ENCODE results near the gene TAF1.
"Not testable (repeated sequence)": the region's sequence is repeated elsewhere in the genome, so short reads cannot be mapped to it uniquely, and the experiment has no call there.

TAF1 gene
- 19.7 to 76.0 (median 49.7) reads per million in 17 experiments for total RNA-seq

DNA sequence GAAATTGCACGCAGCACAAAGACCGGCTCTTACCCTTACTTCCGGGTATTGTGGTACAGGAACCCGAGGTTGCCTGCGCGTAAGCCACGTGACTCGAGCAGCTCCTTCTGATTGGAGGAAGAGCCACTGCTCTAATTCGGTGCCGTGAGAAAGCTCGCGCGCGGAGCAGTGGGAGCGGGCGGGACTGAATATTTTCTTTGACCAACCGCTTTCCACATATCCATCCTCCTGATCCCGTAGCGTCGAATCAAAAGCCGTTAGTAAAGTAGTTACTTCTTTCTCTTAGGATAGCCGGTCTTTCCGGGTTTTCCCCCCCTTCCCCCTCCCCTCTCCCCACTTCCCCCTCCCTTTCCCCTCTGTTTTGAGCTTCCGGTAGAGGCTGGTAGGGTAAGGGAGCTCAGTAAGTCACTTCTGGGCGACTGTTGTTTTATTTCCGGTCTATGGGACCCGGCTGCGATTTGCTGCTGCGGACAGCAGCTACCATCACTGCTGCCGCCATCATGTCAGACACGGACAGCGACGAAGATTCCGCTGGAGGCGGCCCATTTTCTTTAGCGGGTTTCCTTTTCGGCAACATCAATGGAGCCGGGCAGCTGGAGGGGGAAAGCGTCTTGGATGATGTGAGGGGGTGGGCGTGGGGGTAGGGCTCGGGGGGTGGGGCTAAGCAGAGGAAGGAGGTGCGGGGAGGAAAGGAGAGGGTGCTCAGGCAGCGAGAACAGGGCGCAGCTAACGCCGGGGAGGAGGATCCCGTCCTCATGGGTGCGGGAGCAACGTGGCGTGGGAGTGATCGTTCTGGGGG is at the start of gene TAF1:
Gene TAF1, plus strand, starts transcription at position 483 of the 799 bp plus-strand sequence. Its CDS starts 18 bp downstream, at position 501.
- peak; percentile 94 to 97 (median 96) for DNase-seq

GRCh38 chrX:71316959-71317358 is 49.2 kb upstream of the TAF1 start:
- DNase-seq = not testable (repeated sequence)

DNA sequence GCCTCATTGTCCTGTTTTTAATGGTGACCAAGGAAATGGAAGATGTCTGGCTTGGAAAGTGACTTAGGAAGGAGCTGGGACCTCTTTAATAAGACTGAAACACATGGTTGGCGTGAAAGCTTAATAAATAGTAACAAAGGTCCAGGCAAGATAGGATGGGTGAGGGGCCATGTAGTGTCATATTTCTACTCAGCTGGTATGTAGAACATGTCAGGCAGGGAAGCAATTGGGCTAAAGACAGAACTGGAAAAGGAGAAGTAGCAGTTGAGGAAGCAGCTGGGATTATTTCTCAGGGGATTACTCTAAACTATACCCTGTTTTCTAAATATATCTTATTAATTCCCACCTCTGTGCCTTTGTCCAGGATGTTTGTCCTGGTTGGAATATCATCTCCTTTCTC is 46.0 kb upstream of the TAF1 start:
- peak; percentile 1 to 43 (median 29) for DNase-seq

DNA sequence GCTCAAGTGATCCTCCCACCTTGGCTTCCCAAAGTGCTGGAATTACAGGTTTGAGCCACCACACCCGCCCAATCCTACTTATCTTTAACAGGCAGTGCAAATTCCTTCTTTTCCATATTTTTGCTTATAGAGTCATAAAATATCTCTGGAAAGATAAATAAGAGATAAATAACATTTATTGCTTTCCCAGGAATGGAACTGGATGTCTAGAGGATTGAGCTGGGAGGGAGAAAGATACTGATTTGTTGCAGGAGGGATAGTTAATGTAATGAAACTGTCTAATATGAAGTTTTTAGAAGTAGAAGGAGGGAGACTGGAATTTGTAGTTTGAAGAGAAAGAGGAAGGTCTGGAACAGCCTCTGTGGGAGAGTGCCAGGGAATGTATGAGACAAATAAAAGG is 44.4 kb upstream of the TAF1 start:
- DNase-seq = no peak

GRCh38 chrX:71324452-71324851 is 41.7 kb upstream of the TAF1 start:
- not testable (repeated sequence) for DNase-seq

- DNase-seq = no peak
Measured at GRCh38 chrX:71326394-71326793, 39.8 kb upstream of the TAF1 start.

DNA sequence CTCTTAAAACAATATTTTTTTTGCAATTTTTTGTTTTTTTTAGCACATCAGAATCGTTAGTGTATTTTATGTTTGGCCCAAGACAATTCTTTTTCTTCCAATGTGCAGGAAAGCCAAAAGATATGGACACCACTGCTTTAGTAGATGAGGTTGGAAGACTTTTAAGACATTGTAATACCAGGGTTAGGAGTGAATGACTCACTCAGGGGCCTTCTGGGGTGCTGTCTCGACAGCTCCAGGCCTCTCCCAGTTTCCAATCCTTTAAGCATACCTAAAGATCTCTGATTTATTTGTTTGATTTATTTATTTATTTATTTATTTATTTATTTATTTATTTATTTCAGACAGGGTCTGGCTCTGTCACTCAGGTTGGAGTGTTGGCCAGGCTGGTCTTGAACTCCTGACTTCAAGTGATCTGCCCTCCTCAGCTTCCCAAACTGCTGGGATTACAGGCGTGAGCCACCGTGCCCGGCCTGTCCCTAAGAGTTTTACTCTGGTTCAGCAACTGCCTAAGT is 16.9 kb upstream of the TAF1 start:
- DNase-seq = not testable (repeated sequence)

GRCh38 chrX:71349867-71350266 is 16.3 kb upstream of the TAF1 start:
- DNase-seq = not testable (repeated sequence)

DNA sequence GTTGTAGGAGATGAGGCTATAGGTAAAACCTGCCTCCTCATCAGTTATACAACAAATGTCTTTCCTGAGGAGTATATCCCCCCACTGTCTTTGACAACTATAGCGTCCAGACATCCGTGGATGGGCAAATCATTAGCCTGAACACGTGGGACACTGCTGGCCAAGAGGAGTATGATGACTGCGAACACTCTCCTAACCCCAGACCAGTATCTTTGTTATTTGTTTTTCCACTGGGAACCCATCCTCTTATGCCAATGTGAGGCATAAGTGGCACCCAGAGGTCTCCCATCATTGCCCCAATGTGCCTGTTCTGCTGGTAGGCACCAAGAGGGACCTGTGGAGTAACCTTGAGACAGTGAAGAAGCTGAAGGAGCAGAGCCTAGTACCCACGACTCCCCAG is 13.7 kb upstream of the TAF1 start:
- DNase-seq = not testable (repeated sequence)

DNA sequence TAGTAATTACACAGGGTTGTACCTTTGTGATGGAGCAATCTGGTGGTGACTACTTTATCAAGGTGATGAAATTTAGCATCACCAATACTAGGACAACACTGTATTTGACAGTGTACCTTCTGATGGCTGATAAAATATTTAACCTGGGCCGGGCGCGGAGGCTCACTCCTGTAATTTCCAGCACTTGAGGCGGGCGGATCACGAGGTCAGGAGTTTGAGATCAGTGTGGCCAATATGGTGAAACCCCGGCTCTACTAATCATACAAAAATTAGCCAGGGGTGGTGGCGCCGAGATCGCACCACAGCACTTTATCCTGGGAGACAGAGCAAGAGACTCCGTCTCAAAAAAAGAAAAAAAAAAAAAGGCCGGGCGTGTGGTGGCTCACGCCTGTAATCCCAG is 1.9 kb upstream of the TAF1 start:
- DNase-seq = no peak

DNA sequence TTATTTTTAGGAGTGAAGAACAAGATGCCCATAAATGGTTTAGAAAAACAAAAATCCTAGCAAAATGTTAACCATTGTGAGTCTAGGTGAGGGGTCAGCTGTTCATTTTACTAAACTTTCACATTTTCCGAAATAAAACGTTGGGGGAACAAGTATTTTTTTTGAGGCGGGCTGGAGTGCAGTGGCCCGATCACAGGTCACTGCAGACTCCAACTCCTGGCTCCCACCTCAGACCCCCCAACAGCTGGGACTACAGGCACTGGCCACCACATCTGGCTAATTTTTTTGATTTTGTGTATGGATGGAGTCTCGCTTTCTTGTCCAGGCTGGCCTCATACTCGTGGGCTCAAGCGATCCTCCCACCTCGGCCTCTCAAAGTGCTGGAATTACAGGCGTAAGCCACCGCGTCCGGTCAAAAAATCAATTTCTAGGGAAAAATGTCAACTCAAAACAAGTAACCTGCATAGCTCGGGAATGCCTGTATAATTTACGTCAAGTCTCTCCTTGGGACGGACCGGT is 742 bp upstream of the TAF1 start:
- peak in 1 of 4 experiments; percentile 2 for DNase-seq

DNA sequence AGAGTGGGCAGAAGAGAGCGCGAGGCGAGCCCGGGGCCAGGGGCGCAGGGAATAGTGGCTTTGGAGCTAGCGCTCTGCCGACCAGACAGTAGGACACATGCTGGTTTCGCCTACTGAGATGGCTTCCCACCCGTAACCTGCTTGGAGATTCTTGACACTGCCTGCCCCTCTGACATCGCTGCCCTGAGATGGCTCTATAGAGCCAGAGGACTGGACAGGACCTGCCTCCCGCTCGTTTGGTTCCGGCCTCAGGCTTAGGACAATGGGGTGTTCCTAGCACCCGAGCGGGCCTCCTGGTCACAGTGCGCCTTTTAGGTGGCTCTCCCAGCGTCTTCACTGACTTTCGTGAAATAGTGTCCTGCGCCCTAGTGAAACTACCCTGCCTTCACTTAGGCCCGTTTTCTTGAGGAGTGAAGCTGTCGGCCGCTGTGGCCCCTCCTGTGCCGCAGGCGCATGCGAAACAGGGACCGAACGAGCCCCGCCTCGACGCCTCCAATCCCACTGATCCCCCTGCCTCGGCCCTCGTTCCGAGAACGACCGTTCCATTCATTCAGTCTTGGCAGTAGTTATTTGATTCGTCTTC is 608 bp downstream of the TAF1 start:
- peak; percentile 8 to 54 (median 32) for DNase-seq

DNA sequence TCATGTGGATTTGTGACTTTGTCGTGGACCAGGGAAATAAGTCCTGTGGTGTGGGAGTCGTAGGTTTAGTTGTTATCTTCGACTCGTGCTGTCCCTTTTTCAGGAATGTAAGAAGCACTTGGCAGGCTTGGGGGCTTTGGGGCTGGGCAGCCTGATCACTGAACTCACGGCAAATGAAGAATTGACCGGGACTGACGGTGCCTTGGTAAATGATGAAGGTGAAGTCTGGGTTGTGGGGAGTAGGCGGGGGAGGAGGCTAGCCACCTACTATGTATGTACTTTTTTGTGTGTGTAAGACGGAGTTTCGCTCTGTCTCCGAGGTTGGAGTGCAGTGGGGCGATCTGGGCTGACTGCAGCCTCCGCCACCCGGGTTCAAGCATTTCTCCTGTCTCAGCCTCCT is 1.2 kb downstream of the TAF1 start:
- DNase-seq = no peak

- no peak for DNase-seq
Measured at GRCh38 chrX:71372388-71372787, 6.2 kb downstream of the TAF1 start.

GRCh38 chrX:71378732-71379131 is 12.6 kb downstream of the TAF1 start:
- DNase-seq = no peak

- not testable (repeated sequence) for DNase-seq
Measured at GRCh38 chrX:71391725-71392124, 25.6 kb downstream of the TAF1 start.

DNA sequence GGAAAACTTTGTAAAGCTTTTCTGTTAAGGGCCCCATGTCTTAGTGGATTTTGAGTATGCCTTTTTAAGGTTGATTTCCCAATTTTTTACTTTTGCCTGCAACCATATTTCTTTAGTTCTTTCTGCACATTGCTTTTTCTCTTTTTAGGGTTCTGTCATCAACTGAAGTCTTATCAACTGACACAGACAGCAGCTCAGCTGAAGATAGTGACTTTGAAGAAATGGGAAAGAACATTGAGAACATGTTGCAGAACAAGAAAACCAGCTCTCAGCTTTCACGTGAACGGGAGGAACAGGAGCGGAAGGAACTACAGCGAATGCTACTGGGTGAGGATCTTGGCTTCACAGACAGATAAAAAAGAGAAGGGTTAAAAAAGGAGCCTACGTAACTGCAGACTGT is 27.8 kb downstream of the TAF1 start:
- DNase-seq = no peak

DNA sequence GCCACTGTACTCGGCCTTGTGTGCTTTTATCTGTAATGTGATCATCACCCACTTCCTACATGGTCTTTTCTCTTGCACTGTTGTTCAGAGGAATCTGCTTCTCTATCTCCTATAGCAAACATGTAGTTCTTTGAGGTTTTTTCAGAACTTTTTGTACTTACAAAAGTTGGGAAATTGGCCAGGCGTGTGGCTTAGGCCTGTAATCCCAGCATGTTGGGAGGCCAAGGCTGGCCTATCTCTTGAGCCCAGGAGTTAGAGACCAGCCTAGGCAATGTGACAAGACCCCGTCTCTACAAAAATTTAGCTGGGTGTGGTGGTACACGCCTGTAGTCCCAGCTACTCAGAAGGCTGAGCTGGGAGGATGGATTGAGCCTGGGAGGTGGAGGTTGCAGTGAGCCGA is 30.4 kb downstream of the TAF1 start:
- no peak for DNase-seq

GRCh38 chrX:71400710-71401109 is 34.6 kb downstream of the TAF1 start:
- DNase-seq = no peak

- DNase-seq = not testable (repeated sequence)
Measured at GRCh38 chrX:71416260-71416659, 50.1 kb downstream of the TAF1 start.

GRCh38 chrX:71420686-71421085 is 54.5 kb downstream of the TAF1 start:
- DNase-seq = no peak

- no peak for DNase-seq
Measured at GRCh38 chrX:71432733-71433132, 66.6 kb downstream of the TAF1 start.

GRCh38 chrX:71438750-71439149 is 72.6 kb downstream of the TAF1 start:
- DNase-seq = peak in 3 of 4 experiments; percentile 2 to 8 (median 7)

DNA sequence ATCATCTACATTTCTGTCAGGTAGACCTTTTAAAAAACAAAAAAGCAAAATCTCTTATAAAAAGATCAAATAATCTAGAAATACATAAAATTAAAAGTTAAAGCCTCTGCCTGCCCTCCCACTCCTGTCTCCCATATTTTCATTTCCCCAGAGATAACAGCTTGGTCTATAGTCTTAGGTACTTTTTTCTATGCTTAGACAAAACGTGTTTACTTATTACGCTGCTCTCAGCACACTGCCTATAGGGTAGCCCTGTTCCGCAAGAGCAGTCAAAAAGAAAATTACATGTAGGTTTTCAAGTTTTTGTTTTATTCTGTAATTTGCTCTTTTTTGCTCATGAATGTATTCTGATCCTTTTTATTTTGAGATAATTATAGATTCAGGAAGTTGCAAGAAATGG is 73.3 kb downstream of the TAF1 start:
- peak in 1 of 4 experiments; percentile 25 for DNase-seq
